Neural crest cell (in vitro differentiated cells): ENCODE measurements around the gene CFAP58. TPM values are rescaled to one million over a fixed set of nuclear protein-coding genes. Genes with fewer than 3 reads are reported as not detected.

Experiments used
- DNase-seq: peaks from one replicate; pipeline ENCODE4 v3.0.0; 2021; ENCODE audit warnings: low read depth, mixed read lengths, low spot score
- H3K27ac Mint-ChIP-seq: one replicate; pipeline ENCODE4 v1.8.0; 2021; ENCODE audit warnings: mild to moderate bottlenecking, mixed read lengths; ENCODE audit not compliant: unreplicated experiment
- H3K27me3 Mint-ChIP-seq: 2 replicates; pipeline ENCODE4 v1.8.0; 2021; ENCODE audit warnings: low read depth, mild to moderate bottlenecking, mixed read lengths
- H3K36me3 Mint-ChIP-seq: 2 replicates; pipeline ENCODE4 v1.8.0; 2021; ENCODE audit warnings: low read depth, mild to moderate bottlenecking, mixed read lengths
- H3K4me1 Mint-ChIP-seq: 2 replicates; pipeline ENCODE4 v1.8.0; 2021; ENCODE audit warnings: mixed read lengths
- H3K4me3 Mint-ChIP-seq: one replicate; pipeline ENCODE4 v1.8.0; 2021; ENCODE audit warnings: mild to moderate bottlenecking, mixed read lengths
- H3K9me3 Mint-ChIP-seq: 2 replicates; pipeline ENCODE4 v1.8.0; 2021; ENCODE audit warnings: mixed read lengths
- total RNA-seq: library from RNA; stranded (reverse); gene quantifications from 2 replicates; pipeline ENCODE4 v1.2.1, GENCODE V29; 2021
- TF ChIP-seq, protein P1 (sequence below): fragments of 200-600 bp; sonication (generic); conservative IDR thresholded peaks from 2 replicates; pipeline ENCODE4 v1.5.0; 2021; ENCODE audit warnings: antibody characterized with exemption, mild to moderate bottlenecking

Gene CFAP58
- total RNA-seq, 1 donor from 2014 or later, result 0.44 TPM

DNA sequence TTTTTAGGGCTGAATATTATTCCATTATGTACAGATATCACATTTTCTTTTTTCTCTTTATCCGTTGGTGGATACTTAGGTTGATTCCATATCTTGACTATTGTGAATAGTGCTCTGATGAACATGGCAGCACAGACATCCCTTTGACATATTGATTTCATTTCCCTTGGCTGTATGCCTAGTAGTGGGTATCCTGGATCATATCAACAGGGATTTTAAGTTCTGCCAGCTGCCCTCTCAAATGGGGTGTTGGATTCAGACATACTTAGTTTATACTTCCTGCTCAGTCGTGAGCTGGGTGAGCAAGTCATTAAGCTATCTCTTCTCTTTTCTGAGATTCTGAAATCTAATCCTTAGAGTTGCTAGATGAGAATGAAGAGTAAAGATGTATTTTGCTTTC is 147.8 kb downstream of the CFAP58 start:
- Mint-ChIP-seq H3K9me3 (peaks cover 3% of the 10 kb centered on the region), H3K36me3 (no peaks in the 10 kb centered on the region), H3K4me3 (no peak overlapping the region), H3K27ac (no peak overlapping the region), H3K27me3 (peaks cover 3% of the 10 kb centered on the region), H3K4me1 (no peaks in the 10 kb centered on the region)
- DNase-seq, result no peak
- TF ChIP-seq, protein P1, sequence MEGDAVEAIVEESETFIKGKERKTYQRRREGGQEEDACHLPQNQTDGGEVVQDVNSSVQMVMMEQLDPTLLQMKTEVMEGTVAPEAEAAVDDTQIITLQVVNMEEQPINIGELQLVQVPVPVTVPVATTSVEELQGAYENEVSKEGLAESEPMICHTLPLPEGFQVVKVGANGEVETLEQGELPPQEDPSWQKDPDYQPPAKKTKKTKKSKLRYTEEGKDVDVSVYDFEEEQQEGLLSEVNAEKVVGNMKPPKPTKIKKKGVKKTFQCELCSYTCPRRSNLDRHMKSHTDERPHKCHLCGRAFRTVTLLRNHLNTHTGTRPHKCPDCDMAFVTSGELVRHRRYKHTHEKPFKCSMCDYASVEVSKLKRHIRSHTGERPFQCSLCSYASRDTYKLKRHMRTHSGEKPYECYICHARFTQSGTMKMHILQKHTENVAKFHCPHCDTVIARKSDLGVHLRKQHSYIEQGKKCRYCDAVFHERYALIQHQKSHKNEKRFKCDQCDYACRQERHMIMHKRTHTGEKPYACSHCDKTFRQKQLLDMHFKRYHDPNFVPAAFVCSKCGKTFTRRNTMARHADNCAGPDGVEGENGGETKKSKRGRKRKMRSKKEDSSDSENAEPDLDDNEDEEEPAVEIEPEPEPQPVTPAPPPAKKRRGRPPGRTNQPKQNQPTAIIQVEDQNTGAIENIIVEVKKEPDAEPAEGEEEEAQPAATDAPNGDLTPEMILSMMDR, result no peak

DNA sequence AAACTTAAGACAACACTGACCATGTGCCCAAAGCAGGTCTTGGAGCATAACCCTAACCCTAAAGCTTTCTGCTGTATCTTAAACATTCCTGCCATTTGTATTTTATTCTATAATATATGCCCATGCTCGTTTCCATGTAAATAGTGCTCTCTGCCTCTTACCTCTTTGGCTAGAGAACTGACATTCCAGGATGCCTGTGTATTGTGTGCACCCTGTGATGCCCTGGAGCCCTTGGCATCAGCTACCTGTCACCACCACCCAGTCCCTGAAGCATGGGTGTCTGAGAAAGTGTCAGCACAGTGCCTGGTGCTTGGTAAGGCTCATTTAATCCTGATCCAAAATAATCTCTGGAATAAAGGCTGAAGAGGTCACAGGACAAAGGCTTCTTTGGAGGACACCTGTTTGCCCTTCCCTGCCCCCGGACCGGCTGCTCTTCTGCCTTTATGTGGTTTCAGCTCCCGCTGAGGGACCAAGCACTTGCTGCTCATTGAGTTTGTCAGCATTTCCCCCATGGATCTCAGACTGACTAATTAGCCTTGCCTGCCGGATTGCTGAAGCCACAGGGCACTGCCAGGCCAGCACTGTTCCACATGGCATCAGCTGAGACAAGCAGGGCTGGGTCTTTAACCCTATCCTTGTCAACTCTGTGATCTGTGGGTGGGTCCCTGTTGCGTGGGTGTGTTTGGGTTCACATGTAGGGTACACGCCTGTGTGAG is 148.4 kb downstream of the CFAP58 start:
- H3K4me3 Mint-ChIP-seq, result no peak overlapping the region
- H3K36me3 Mint-ChIP-seq, result no peaks in the 10 kb centered on the region
- peaks cover 8% of the 10 kb centered on the region for H3K27me3 Mint-ChIP-seq
- no peaks in the 10 kb centered on the region for H3K9me3 Mint-ChIP-seq
- DNase-seq, result no peak
- no peak overlapping the region for H3K27ac Mint-ChIP-seq
- H3K4me1 Mint-ChIP-seq, result no peaks in the 10 kb centered on the region
- TF ChIP-seq, protein P1, result no peak

DNA sequence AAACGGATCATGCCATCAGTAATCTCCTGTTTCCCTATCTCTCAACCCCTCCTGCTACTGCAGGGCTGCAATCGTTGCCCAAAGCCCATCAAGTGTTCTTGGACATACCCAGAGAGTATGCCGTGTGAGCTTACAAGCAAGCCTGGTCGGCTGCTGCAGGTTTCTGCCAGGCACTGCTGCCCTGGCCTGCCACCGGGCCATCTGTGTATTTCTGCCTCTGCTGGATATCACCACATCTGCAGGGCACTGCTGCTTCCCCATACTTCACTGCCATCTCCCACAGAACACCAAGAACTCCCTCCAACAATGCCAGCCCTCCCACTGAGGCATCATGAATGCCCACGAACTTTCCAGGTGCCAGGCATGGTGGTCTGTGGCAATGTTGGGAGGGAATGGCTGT is 149.3 kb downstream of the CFAP58 start:
- H3K9me3 Mint-ChIP-seq, result no peaks in the 10 kb centered on the region
- no peak overlapping the region for H3K4me3 Mint-ChIP-seq
- TF ChIP-seq, protein P1, result no peak
- no peak for DNase-seq
- H3K36me3 Mint-ChIP-seq, result no peaks in the 10 kb centered on the region
- peaks cover 16% of the 10 kb centered on the region for H3K27me3 Mint-ChIP-seq
- H3K4me1 Mint-ChIP-seq, result no peaks in the 10 kb centered on the region
- H3K27ac Mint-ChIP-seq, result no peak overlapping the region

Other genes with a start within 250 kb of the CFAP58 start
- 13.9 and 14.0 TPM in 2 replicates for gene SFR1, start 231.7 kb upstream of the CFAP58 start, total RNA-seq
- gene CFAP43, start 121.5 kb upstream of the CFAP58 start, total RNA-seq, result 0.63 and 0.71 TPM in 2 replicates
- gene GSTO1, start 98.9 kb upstream of the CFAP58 start, total RNA-seq, result 85.9 and 86.8 TPM in 2 replicates
- 0.27 and 0.58 TPM in 2 replicates for gene GSTO2, start 84.6 kb upstream of the CFAP58 start, total RNA-seq
- gene ITPRIP, start 15.4 kb upstream of the CFAP58 start, total RNA-seq, result 14.9 and 15.6 TPM in 2 replicates